NCI-H2029 (cell line): ENCODE measurements around the gene WDPCP.
A peak's percentile ranks its signal among the peaks of the same experiment; 100 is the strongest.
"Not testable (repeated sequence)": the region's sequence is repeated elsewhere in the genome, so short reads cannot be mapped to it uniquely, and the experiment has no call there.

Experiments used
- DNase-seq: peaks from one replicate; lab custom pipeline; 2025; lab: John Stamatoyannopoulos, UW

The WDPCP gene, protein sequence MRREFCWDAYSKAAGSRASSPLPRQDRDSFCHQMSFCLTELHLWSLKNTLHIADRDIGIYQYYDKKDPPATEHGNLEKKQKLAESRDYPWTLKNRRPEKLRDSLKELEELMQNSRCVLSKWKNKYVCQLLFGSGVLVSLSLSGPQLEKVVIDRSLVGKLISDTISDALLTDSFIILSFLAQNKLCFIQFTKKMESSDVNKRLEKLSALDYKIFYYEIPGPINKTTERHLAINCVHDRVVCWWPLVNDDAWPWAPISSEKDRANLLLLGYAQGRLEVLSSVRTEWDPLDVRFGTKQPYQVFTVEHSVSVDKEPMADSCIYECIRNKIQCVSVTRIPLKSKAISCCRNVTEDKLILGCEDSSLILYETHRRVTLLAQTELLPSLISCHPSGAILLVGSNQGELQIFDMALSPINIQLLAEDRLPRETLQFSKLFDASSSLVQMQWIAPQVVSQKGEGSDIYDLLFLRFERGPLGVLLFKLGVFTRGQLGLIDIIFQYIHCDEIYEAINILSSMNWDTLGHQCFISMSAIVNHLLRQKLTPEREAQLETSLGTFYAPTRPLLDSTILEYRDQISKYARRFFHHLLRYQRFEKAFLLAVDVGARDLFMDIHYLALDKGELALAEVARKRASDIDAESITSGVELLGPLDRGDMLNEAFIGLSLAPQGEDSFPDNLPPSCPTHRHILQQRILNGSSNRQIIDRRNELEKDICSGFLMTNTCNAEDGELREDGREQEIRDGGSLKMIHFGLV

GRCh38 chr2:63588385-63589147 lies at the start of gene WDPCP, which contains the start of gene MDH1:
Gene WDPCP, minus strand, starts transcription at chr2:63588477. Its CDS starts 206 bp downstream, at chr2:63588271.
Gene MDH1, plus strand, starts transcription at chr2:63588963. Its CDS starts 81 bp downstream, at chr2:63589044.
- DNase-seq = peak; percentile 97

- DNase-seq = no peak
Measured at GRCh38 chr2:63632382-63632781, 44.1 kb upstream of the WDPCP start.

GRCh38 chr2:63631501-63631900 lies 43.2 kb upstream of the WDPCP start:
- DNase-seq = no peak

DNA sequence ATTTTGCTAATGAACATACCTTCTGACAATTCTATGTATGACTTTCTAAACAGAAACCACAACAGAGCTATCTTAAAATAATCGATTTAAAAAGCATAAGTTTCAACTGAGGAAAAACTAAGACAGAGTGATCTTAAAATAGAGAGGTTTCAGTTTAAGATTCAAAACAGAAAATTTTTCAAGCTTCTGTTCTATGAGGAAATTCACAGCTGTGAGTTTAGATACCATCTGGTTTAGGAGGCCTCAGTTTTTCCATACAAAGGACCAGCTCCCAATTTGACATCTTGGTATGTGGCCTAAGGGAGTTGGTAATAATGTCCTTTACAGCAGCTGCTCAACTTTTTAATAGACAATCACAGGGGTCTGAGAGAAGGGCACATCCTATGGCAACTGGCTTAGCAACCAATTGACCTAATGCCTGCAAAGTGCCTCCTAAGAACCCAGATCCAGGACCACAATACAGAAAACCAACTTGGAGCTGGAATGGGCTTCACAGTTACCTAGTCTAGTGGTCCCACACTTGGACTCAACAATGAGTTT lies 40.2 kb upstream of the WDPCP start:
- no peak for DNase-seq

GRCh38 chr2:63627866-63628265 lies 39.6 kb upstream of the WDPCP start:
- DNase-seq = no peak

DNA sequence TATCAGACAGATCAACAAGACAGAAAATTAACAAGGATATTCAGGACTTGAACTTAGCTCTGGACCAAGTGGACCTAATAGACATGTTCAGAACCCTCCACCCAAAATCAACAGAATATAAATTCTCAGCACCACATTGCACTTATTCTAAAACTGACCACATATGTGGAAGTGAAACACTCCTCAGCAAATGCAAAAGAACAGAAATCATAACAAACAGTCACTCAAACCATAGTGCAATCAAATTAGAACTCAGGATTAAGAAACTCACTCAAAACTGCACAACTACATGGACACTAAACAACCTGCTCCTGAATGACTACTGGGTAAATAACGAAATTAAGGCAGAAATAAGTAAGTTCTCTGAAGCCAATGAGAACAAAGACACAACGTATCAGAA lies 35.5 kb upstream of the WDPCP start:
- not testable (repeated sequence) for DNase-seq

DNA sequence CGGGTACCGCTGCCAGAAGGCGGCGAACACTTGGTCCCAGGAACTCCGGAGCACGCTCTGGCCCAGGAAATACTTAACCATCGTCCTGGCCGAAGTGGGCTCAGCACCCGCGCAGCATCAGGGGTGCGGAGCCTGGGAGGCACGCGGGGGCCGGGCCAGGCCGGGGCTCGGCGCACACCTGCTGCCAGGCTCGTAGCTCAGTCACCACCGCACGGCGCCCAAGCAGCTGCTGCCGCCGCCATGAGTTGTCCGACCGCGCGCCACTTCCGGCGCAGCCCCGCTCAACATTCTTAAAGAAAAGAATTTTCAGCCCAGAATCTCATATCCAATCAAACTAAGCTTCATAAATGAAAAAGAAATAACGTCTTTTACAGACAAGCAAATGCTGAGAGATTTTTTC lies 34.5 kb upstream of the WDPCP start:
- no peak for DNase-seq

- no peak for DNase-seq
Measured at GRCh38 chr2:63619328-63619727, 31.1 kb upstream of the WDPCP start.

GRCh38 chr2:63617366-63617765 lies 29.1 kb upstream of the WDPCP start:
- DNase-seq = no peak

DNA sequence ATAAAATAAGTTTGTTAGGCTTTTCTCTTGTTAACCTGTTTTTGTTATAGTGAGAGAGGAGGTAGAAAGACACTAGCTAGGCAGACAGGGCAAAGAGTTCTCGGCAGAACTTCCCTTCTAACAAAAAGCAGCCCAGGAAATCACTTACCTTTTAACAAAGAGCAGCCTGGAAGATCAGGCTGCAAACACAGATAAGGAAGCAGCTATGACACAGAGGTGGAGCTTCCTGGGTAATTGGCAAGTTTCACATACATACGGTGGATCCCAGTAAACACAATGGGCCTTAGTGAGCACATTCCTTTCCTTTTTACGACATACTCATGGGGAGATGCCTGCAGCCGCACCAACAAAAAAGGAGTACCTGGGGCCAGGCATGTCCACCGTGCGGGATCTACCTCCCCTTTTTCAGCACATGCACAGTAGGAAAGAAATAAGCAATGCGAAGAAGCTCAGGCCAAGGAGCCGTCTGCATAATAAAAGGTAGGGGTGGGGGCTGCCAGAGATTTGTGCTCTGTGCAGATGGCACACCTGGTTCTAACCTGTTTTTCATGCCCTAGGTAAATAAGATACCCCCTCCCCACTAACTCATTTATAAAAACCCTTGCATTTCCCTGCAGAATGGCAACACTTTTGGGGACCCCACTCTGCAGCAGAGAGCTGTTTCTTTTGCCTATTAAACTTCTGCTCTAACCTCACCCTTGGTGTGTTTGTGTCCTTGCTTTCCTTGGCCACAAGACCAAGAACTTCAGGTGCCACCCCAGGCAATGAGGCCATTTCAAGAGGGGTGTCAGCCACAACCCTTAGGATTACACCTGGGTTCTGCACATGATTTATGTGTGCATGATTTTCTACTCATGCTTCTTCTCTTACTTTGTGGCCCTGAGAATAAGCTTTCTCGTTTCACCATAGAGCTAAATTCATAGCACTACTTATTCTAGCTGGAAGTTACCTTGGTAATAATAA lies 27.0 kb upstream of the WDPCP start:
- no peak for DNase-seq

GRCh38 chr2:63614448-63614968 lies 26.2 kb upstream of the WDPCP start:
- DNase-seq = no peak

- no peak for DNase-seq
Measured at GRCh38 chr2:63613391-63613901, 25.2 kb upstream of the WDPCP start.

DNA sequence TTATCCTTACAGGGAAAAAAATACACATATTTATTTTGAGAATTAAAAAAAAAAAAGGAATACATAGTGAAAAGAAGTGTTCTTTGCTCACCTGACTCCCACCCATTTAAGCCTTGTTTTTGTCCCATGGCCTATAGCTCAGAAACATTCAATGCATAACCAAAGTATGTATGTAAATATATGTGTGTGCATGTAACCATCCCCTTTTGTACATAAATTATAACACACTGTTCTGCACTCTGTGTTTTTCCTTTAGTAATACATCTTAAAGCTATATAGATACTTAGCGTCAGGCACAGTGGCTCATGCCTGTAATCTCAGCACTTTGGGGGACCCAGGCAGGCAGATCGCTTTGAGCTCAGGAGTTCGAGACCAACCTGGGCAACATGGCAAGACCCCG lies 22.2 kb upstream of the WDPCP start:
- no peak for DNase-seq

DNA sequence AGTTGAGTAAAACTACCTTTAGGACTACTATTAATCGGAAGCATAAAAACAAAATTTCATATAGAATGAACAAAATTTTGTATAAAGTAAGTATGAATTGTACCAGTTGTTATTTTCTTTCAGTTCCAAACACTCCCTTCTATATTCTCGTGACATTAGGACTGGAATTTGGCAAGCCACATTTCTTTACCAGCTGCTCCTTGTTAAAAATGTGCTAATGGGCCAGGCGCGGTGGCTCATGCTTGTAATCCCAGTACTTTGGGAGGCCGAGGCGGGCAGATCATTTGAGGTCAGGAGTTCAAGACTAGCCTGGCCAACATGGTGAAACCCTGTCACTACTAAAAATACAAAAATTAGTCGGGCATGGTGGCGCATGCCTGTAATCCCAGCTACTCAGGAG lies 20.6 kb upstream of the WDPCP start:
- DNase-seq = not testable (repeated sequence)

GRCh38 chr2:63604666-63605065 lies 16.4 kb upstream of the WDPCP start:
- DNase-seq = no peak

- no peak for DNase-seq
Measured at GRCh38 chr2:63600881-63601460, 12.7 kb upstream of the WDPCP start.

DNA sequence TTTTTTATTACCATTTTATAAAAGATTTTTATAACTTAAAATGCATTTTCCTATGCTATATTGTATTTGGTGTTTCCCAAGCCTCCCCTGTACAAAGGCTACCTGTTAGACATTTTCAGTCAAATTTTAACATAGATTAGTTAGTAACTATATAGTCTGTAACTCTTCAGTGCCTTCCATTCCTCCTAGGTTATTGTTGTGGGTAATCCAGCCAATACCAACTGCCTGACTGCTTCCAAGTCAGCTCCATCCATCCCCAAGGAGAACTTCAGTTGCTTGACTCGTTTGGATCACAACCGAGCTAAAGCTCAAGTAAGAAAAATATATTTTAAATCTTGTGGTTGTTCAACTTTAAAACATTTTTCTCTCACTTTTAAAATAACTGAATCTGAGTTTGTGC lies 10.7 kb upstream of the WDPCP start:
- no peak for DNase-seq

- DNase-seq = no peak
Measured at GRCh38 chr2:63596401-63596883, 8.2 kb upstream of the WDPCP start.

DNA sequence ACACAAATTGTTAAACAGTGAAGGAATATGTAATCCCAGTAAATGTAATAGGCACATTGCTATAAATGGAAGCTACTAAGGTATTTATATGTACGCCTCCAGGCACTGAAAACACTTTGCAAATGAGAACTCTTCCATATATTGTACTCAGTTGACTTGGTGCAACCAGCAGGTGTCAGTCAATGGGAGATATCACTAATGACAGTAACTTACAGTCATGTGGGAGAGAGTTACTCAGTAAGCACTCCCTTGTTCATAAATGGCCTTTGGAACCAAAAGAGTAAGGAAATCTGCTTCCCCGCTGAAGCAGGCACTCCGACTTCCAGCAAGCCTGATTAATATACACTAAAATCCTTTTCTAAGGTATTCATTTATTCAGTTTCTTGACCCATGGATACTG lies 6.4 kb upstream of the WDPCP start:
- DNase-seq = no peak

DNA sequence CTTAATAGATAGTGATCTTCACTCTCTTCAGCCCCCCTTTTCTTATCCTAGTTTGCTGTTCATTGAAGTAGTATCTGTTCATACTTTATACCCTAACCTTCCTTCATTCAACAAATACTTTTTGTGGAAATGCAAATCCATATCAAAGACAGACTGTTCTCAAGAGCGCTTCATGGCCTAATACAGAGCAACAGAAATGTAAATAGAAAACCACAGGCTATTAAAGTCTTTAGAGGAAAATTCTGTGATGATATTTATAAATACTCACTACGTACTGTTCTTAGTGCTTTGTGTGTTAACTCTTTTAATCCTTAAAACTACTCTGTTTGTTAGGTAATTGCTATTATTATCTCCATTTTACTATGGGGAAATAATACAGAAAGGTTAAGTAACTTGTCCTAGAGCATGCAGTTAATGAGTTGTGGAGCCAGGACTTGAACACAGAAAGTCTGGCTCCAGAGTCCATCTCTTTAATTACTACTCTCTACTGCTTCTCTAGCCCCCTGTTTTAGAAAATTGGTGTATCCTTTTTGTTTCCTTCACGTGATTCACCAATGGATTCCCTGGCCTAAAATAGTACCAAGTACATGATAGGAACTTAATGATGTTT lies 3.4 kb upstream of the WDPCP start:
- DNase-seq = no peak
